ENCODE measurements around the gene VPS37B. TPM values are rescaled to one million over a fixed set of nuclear protein-coding genes. Genes with fewer than 3 reads are reported as not detected.

The VPS37B gene
- total and polyA plus RNA-seq, 8 donors, result 13.5 to 30.1 (median 18.6) TPM

DNA sequence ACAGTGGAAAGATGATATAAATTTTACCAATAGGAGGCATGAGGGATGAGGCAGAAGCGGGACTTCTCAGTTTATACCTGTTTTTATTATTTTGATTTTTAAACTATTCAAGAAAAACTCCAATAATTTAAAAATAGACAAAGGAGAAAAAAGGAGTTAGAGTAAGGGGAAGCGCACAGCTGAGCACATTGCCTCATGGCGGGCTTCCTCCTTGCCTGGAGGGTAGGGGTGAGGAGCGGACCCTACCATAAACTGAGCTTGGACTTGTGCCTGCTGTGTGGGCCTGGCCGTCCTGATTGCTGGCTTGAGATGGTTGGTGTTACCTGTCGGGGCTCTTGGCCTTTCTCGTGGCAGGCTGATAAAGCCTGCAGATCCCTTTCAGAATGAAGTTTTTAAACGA lies 75.8 kb downstream of the VPS37B start:
- H3K36me3 ChIP-seq, result no peaks in the 10 kb centered on the region
- intact Hi-C loops (cut with DNase I), result no loop called here
- no peak overlapping the region for H3K4me3 ChIP-seq
- DNase-seq (no peak), ATAC-seq (no peak), FAIRE-seq (no peak)
- H3K9me3 ChIP-seq, result no peaks in the 10 kb centered on the region
- H3K27me3 ChIP-seq, result no peaks in the 10 kb centered on the region
- peaks cover 8 to 14% (median 9%) of the 10 kb centered on the region in 3 donors for H3K4me1 ChIP-seq
- TF ChIP-seq, protein P1, sequence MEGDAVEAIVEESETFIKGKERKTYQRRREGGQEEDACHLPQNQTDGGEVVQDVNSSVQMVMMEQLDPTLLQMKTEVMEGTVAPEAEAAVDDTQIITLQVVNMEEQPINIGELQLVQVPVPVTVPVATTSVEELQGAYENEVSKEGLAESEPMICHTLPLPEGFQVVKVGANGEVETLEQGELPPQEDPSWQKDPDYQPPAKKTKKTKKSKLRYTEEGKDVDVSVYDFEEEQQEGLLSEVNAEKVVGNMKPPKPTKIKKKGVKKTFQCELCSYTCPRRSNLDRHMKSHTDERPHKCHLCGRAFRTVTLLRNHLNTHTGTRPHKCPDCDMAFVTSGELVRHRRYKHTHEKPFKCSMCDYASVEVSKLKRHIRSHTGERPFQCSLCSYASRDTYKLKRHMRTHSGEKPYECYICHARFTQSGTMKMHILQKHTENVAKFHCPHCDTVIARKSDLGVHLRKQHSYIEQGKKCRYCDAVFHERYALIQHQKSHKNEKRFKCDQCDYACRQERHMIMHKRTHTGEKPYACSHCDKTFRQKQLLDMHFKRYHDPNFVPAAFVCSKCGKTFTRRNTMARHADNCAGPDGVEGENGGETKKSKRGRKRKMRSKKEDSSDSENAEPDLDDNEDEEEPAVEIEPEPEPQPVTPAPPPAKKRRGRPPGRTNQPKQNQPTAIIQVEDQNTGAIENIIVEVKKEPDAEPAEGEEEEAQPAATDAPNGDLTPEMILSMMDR (IDR thresholded peaks at IDR 0.05), result no peak
- WGBS, 2 donors, result 73 to 75% methylated on average over 8 of the region's 8 CpGs
- no peak overlapping the region for H3K27ac ChIP-seq

- no peaks in the 10 kb centered on the region for H3K9me3 ChIP-seq
- ATAC-seq, result peak in 2 of 4 donors; percentile 29 to 44
- no peak for DNase-seq
- intact Hi-C loops (cut with DNase I), result no loop called here
- 56 to 58% methylated on average over 10 of the region's 10 CpGs for WGBS, 2 donors
- H3K27ac ChIP-seq, result no peak overlapping the region
- H3K4me1 ChIP-seq, result peaks cover 8 to 14% (median 9%) of the 10 kb centered on the region in 3 donors
- FAIRE-seq, result no peak
- no peaks in the 10 kb centered on the region for H3K27me3 ChIP-seq
- H3K4me3 ChIP-seq, result no peak overlapping the region
- no peaks in the 10 kb centered on the region for H3K36me3 ChIP-seq
- TF ChIP-seq, protein P1 (IDR thresholded peaks at IDR 0.05), result no peak
Measured at GRCh38 chr12:122819209-122819785, 76.6 kb downstream of the VPS37B start.

Other genes with a start within 250 kb of the VPS37B start
- under 1 TPM in 3 of 6 donors, not detected in 3; 0.25 to 0.95 (median 0.35) TPM for gene HCAR2, start 192.8 kb downstream of the VPS37B start, total RNA-seq
- under 1 TPM; 0.05 to 0.08 TPM for gene HCAR2, start 192.8 kb downstream of the VPS37B start, polyA plus RNA-seq
- under 1 TPM in 3 of 6 donors, not detected in 3; 0.12 to 0.49 (median 0.22) TPM for gene HCAR3, start 179.3 kb downstream of the VPS37B start, total RNA-seq
- not detected for gene HCAR3, start 179.3 kb downstream of the VPS37B start, polyA plus RNA-seq
- gene HCAR1, start 165.3 kb downstream of the VPS37B start, total RNA-seq, result under 1 TPM in 4 of 6 donors, not detected in 2; 0.04 to 0.19 (median 0.10) TPM
- under 1 TPM in 1 of 2 donors, not detected in 1; 0.11 TPM for gene HCAR1, start 165.3 kb downstream of the VPS37B start, polyA plus RNA-seq
- 10 to 100 TPM; 12.2 to 20.9 (median 16.0) TPM for gene DENR, start 143.3 kb downstream of the VPS37B start, total RNA-seq
- 10 to 100 TPM; 13.5 to 20.4 TPM for gene DENR, start 143.3 kb downstream of the VPS37B start, polyA plus RNA-seq
- under 1 TPM; 0.16 to 0.32 (median 0.21) TPM for gene CCDC62, start 121.6 kb downstream of the VPS37B start, total RNA-seq
- under 1 TPM; 0.19 to 0.31 TPM for gene CCDC62, start 121.6 kb downstream of the VPS37B start, polyA plus RNA-seq
- gene HIP1R, start 60.7 kb downstream of the VPS37B start, total RNA-seq, result 10 to 100 TPM; 41.0 to 96.3 (median 47.9) TPM
- 100 to 1,000 TPM; 158 to 206 TPM for gene HIP1R, start 60.7 kb downstream of the VPS37B start, polyA plus RNA-seq
- gene ABCB9, start 70.3 kb upstream of the VPS37B start, total RNA-seq, result 1 to 10 TPM; 1.3 to 4.8 (median 2.7) TPM
- 1 to 10 TPM; 4.9 to 6.7 TPM for gene ABCB9, start 70.3 kb upstream of the VPS37B start, polyA plus RNA-seq
- 10 to 100 TPM; 12.9 to 20.9 (median 17.2) TPM for gene OGFOD2, start 79.1 kb upstream of the VPS37B start, total RNA-seq
- 10 to 100 TPM; 22.2 to 30.9 TPM for gene OGFOD2, start 79.1 kb upstream of the VPS37B start, polyA plus RNA-seq
- 100 to 1,000 TPM in 4 of 6 donors, 10 to 100 TPM in 2; 85.3 to 129 (median 101) TPM for gene ARL6IP4, start 84.6 kb upstream of the VPS37B start, total RNA-seq
- gene ARL6IP4, start 84.6 kb upstream of the VPS37B start, polyA plus RNA-seq, result 100 to 1,000 TPM; 281 to 296 TPM

Measured in pancreas (tissue), 10 donors.